ENCODE results near the gene SIGLEC6. TPM values are rescaled to one million over a fixed set of nuclear protein-coding genes. Genes with fewer than 3 reads are reported as not detected.

The SIGLEC6 gene
- total RNA-seq, 1 experiment from 2014 or later = 10.0 TPM

- no peak for DNase-seq
- CTCF ChIA-PET = no interaction called here
- peaks cover 5% of the 10 kb centered on the region for H3K27me3 Mint-ChIP-seq (ENCODE audit: insufficient read depth, unreplicated experiment)
Observed at GRCh38 chr19:51507192-51507591, 24.3 kb downstream of the SIGLEC6 start.

GRCh38 chr19:51505904-51506303 is 25.6 kb downstream of the SIGLEC6 start:
- intact Hi-C loops (cut with micrococcal nuclease; ENCODE audit: unreplicated experiment) = no loop called here
- H3K4me1 Mint-ChIP-seq (ENCODE audit: low read depth, unreplicated experiment) = no peaks in the 10 kb centered on the region
- Histone ChIP-seq H3K4me1 (peaks cover 8% of the 10 kb centered on the region), H3K9me3 (no peaks in the 10 kb centered on the region), H3K36me3 (ENCODE audit: control insufficient read depth, insufficient read depth, low read length) (no peaks in the 10 kb centered on the region), H3K4me3 (ENCODE audit: low read depth, low read length) (no peak overlapping the region), H3K27me3 (replicated peaks; ENCODE audit: control insufficient read depth, insufficient read depth, low read length) (no peaks in the 10 kb centered on the region)
- no peak overlapping the region for H3K4me3 Mint-ChIP-seq (ENCODE audit: unreplicated experiment)
- no peak for DNase-seq
- ChIA-PET POLR2A (no interaction called here), CTCF (no interaction called here)
- no peak overlapping the region for H3K27ac Mint-ChIP-seq (ENCODE audit: unreplicated experiment)
- peaks cover 13% of the 10 kb centered on the region for H3K9me3 Mint-ChIP-seq (ENCODE audit: unreplicated experiment)
- no peaks in the 10 kb centered on the region for H3K36me3 Mint-ChIP-seq (ENCODE audit: insufficient read depth, unreplicated experiment)
- no peak for TF ChIP-seq CTCF (IDR thresholded peaks at IDR 0.05; ENCODE audit: insufficient read depth in 1 of 2, low read depth in 1 of 2, low read length in 1 of 2, severe bottlenecking in 1 of 2, unreplicated experiment in 1 of 2)
- no TSS peak for BruUV-seq (replicated peaks)
- peaks cover 3% of the 10 kb centered on the region for H3K27me3 Mint-ChIP-seq (ENCODE audit: insufficient read depth, unreplicated experiment)

More at GRCh38 chr19:51507192-51507591, 24.3 kb downstream of the SIGLEC6 start:
- TF ChIP-seq CTCF (IDR thresholded peaks at IDR 0.05; ENCODE audit: insufficient read depth in 1 of 2, low read depth in 1 of 2, low read length in 1 of 2, severe bottlenecking in 1 of 2, unreplicated experiment in 1 of 2) = no peak
- BruUV-seq (replicated peaks) = no TSS peak
- Mint-ChIP-seq H3K4me1 (ENCODE audit: low read depth, unreplicated experiment) (no peaks in the 10 kb centered on the region), H3K4me3 (ENCODE audit: unreplicated experiment) (no peak overlapping the region), H3K27ac (ENCODE audit: unreplicated experiment) (no peak overlapping the region), H3K9me3 (ENCODE audit: unreplicated experiment) (peaks cover 13% of the 10 kb centered on the region), H3K36me3 (ENCODE audit: insufficient read depth, unreplicated experiment) (no peaks in the 10 kb centered on the region)
- Histone ChIP-seq H3K36me3 (ENCODE audit: control insufficient read depth, insufficient read depth, low read length) (no peaks in the 10 kb centered on the region), H3K4me1 (peaks cover 8% of the 10 kb centered on the region), H3K4me3 (ENCODE audit: low read depth, low read length) (no peak overlapping the region), H3K9me3 (no peaks in the 10 kb centered on the region), H3K27me3 (replicated peaks; ENCODE audit: control insufficient read depth, insufficient read depth, low read length) (no peaks in the 10 kb centered on the region)
- POLR2A ChIA-PET = no interaction called here
- intact Hi-C loops (cut with micrococcal nuclease; ENCODE audit: unreplicated experiment) = no loop called here

GRCh38 chr19:51503896-51504295 is 27.6 kb downstream of the SIGLEC6 start:
- TF ChIP-seq CTCF (IDR thresholded peaks at IDR 0.05; ENCODE audit: insufficient read depth in 1 of 2, low read depth in 1 of 2, low read length in 1 of 2, severe bottlenecking in 1 of 2, unreplicated experiment in 1 of 2) = no peak
- no peaks in the 10 kb centered on the region for H3K27me3 ChIP-seq (replicated peaks; ENCODE audit: control insufficient read depth, insufficient read depth, low read length)
- no TSS peak for BruUV-seq (replicated peaks)
- no peaks in the 10 kb centered on the region for H3K36me3 Mint-ChIP-seq (ENCODE audit: insufficient read depth, unreplicated experiment)
- no peaks in the 10 kb centered on the region for H3K9me3 ChIP-seq
- no peaks in the 10 kb centered on the region for H3K4me1 Mint-ChIP-seq (ENCODE audit: low read depth, unreplicated experiment)
- intact Hi-C loops (cut with micrococcal nuclease; ENCODE audit: unreplicated experiment) = no loop called here
- no peak overlapping the region for H3K4me3 ChIP-seq (ENCODE audit: low read depth, low read length)
- H3K9me3 Mint-ChIP-seq (ENCODE audit: unreplicated experiment) = peaks cover 13% of the 10 kb centered on the region
- H3K27me3 Mint-ChIP-seq (ENCODE audit: insufficient read depth, unreplicated experiment) = no peaks in the 10 kb centered on the region
- H3K4me1 ChIP-seq = peaks cover 8% of the 10 kb centered on the region
- CTCF ChIA-PET = no interaction called here
- no peaks in the 10 kb centered on the region for H3K36me3 ChIP-seq (ENCODE audit: control insufficient read depth, insufficient read depth, low read length)
- no peak for DNase-seq
- H3K27ac Mint-ChIP-seq (ENCODE audit: unreplicated experiment) = no peak overlapping the region
- POLR2A ChIA-PET = no interaction called here
- no peak overlapping the region for H3K4me3 Mint-ChIP-seq (ENCODE audit: unreplicated experiment)
